ENCODE data around the gene MTIF3. TPM values are rescaled to one million over a fixed set of nuclear protein-coding genes. Genes with fewer than 3 reads are reported as not detected.

The MTIF3 gene
- polyA plus RNA-seq, 2 donors: 54.9 to 62.1 TPM

DNA sequence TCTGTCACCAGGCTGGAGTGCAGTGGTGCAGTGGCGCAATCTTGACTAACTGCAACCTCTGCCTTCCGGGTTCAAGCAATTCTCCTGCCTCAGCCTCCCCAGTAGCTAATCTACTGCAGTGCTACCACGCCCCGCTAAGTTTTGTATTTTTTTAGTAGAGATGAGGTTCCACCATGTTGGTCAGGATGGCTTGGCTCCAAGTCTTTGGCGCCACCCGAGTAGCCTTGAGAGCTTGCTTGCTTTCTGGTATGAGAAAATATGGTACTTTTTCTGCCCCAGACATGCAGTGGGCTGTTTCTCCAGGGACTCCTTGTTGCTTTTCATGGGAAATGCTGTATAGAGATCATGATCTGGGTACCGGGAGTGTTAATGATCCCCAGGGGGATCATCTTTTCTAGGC, 60.5 kb downstream of the MTIF3 start:
- no peak overlapping the region for H3K4me3 ChIP-seq (ENCODE audit: low read depth in 1 of 2, low read length in 2 of 2)
- no peaks in the 10 kb centered on the region for H3K9me3 ChIP-seq (ENCODE audit: control insufficient read depth in 2 of 2, insufficient read depth in 1 of 2, low read depth in 1 of 2, low read length in 1 of 2)
- no peaks in the 10 kb centered on the region for H3K27me3 ChIP-seq (ENCODE audit: control insufficient read depth in 1 of 2, insufficient read depth in 2 of 2, low read length in 2 of 2)
- H3K27ac ChIP-seq (ENCODE audit: low read depth in 2 of 2, low read length in 1 of 2): no peak overlapping the region
- H3K36me3 ChIP-seq (ENCODE audit: control insufficient read depth in 2 of 2, insufficient read depth in 2 of 2, low read length in 1 of 2): no peaks in the 10 kb centered on the region
- WGBS, 2 donors: 91 to 92% methylated on average over 7 of the region's 7 CpGs
- H3K4me1 ChIP-seq (ENCODE audit: control insufficient read depth in 2 of 2, insufficient read depth in 2 of 2, low read length in 1 of 2): no peaks in the 10 kb centered on the region

DNA sequence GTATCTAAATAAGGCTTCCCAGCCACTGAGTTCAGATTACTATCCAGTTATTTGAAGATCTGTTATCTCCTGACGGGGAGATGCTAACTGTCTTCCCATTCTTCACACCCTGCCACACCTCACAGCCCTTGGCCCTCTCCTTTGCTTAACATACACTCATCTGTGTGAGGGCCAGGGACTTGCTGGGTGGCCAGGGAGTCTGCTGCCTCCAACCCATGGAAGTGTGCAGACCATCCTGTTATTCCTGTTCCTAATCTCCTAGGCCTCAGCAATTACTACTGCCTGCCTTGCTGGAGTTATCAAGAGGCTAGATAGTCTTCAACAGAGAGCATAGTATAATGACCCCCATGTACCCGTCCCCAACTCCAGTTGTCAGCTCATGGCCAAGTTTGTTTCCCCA, 62.1 kb downstream of the MTIF3 start:
- no peaks in the 10 kb centered on the region for H3K27me3 ChIP-seq (ENCODE audit: control insufficient read depth in 1 of 2, insufficient read depth in 2 of 2, low read length in 2 of 2)
- H3K4me3 ChIP-seq (ENCODE audit: low read depth in 1 of 2, low read length in 2 of 2): no peak overlapping the region
- no peaks in the 10 kb centered on the region for H3K9me3 ChIP-seq (ENCODE audit: control insufficient read depth in 2 of 2, insufficient read depth in 1 of 2, low read depth in 1 of 2, low read length in 1 of 2)
- H3K27ac ChIP-seq (ENCODE audit: low read depth in 2 of 2, low read length in 1 of 2): no peak overlapping the region
- H3K4me1 ChIP-seq (ENCODE audit: control insufficient read depth in 2 of 2, insufficient read depth in 2 of 2, low read length in 1 of 2): no peaks in the 10 kb centered on the region
- no peaks in the 10 kb centered on the region for H3K36me3 ChIP-seq (ENCODE audit: control insufficient read depth in 2 of 2, insufficient read depth in 2 of 2, low read length in 1 of 2)
- 72 to 77% methylated on average over 2 of the region's 2 CpGs for WGBS, 2 donors

Other genes starting within 250 kb of the MTIF3 start
- gene RPL21, start 199.0 kb downstream of the MTIF3 start, polyA plus RNA-seq: 1,000 to 10,000 TPM in 1 of 2 donors, 100 to 1,000 TPM in 1; 457 to 1,083 TPM
- gene RASL11A, start 179.7 kb downstream of the MTIF3 start, polyA plus RNA-seq: 10 to 100 TPM in 1 of 2 donors, 1 to 10 TPM in 1; 4.4 to 20.5 TPM
- 100 to 1,000 TPM in 1 of 2 donors, 10 to 100 TPM in 1; 80.4 to 147 TPM for gene GTF3A, start 25.9 kb downstream of the MTIF3 start, polyA plus RNA-seq
- gene LNX2, start 170.0 kb upstream of the MTIF3 start, polyA plus RNA-seq: 1 to 10 TPM; 5.5 to 6.1 TPM
- gene POLR1D, start 171.3 kb upstream of the MTIF3 start, polyA plus RNA-seq: 100 to 1,000 TPM; 126 to 133 TPM